Breast epithelium (tissue), 4 donors: Measurements from ENCODE around the gene LCAT. TPM values are rescaled to one million over a fixed set of nuclear protein-coding genes. Genes with fewer than 3 reads are reported as not detected.

ENCODE experiments used
- DNase-seq, 2 donors: peaks; one replicate each; pipeline ENCODE4 v3.0.0-alpha.2; 2019; ENCODE audit warnings: low spot score in 2 of 2
- H3K27ac ChIP-seq, 2 donors: fragments of 200-600 bp; sonication (generic) in 1 of 2; one replicate each; pipeline ENCODE4 v1.5.1; 2016 to 2019; ENCODE audit warnings: mild to moderate bottlenecking in 1 of 2
- H3K27me3 ChIP-seq, 2 donors: fragments of 200-600 bp; sonication (generic) in 1 of 2; one replicate each; pipeline versions ENCODE4 v1.5.1 to v1.6.0; 2017 to 2019; ENCODE audit warnings: control low read depth in 1 of 2, mild to moderate bottlenecking in 1 of 2
- H3K36me3 ChIP-seq: fragments of 200-600 bp; one replicate; pipeline ENCODE4 v1.5.1; 2019
- H3K4me1 ChIP-seq, 2 donors: fragments of 200-600 bp; sonication (generic); one replicate each; pipeline ENCODE4 v1.5.1; 2016 to 2019; ENCODE audit warnings: control low read depth in 1 of 2
- H3K4me3 ChIP-seq, 3 donors: fragments of 200-600 bp; sonication (generic); 1 replicate in 2 of 3; 2 replicates in 1 of 3; pipeline ENCODE4 v1.5.1; 2016 to 2019; ENCODE audit warnings: mild to moderate bottlenecking in 3 of 3, moderate library complexity in 2 of 3
- H3K9me3 ChIP-seq, 2 donors: fragments of 200-600 bp; sonication (generic) in 1 of 2; one replicate each; pipeline ENCODE4 v1.5.1; 2016 to 2019; ENCODE audit warnings: control low read depth in 1 of 2
- CTCF ChIP-seq, 3 donors: fragments of 450-650 bp; IDR thresholded peaks; one replicate each; pipeline ENCODE4 v1.5.1; 2016 to 2017; ENCODE audit warnings: antibody characterized with exemption in 3 of 3, mild to moderate bottlenecking in 3 of 3, moderate library complexity in 3 of 3
- POLR2A ChIP-seq: fragments of 450-650 bp; IDR thresholded peaks from one replicate; pipeline ENCODE4 v1.6.1; 2016; ENCODE audit warnings: antibody characterized with exemption, mild to moderate bottlenecking, moderate library complexity
- POLR2AphosphoS5 ChIP-seq, 3 donors: sonication (generic); formaldehyde crosslinking; IDR thresholded peaks; one replicate each; pipeline ENCODE4 v1.6.1; 2017; ENCODE audit warnings: antibody characterized with exemption in 3 of 3
- intact Hi-C: fragments of 100-400 bp; cut with DNase I; formaldehyde crosslinking; loops from one replicate; pipeline ENCODE4 v1.15.1; 2023; ENCODE audit warnings: low total_unique reads
- total RNA-seq, 3 donors: library from RNA; depleted of rRNA; stranded (reverse); fragments of >200 nt; gene quantifications; one replicate each; pipeline ENCODE4 v1.1.0, GENCODE V29; 2016

The LCAT gene
- total RNA-seq, 3 donors from 2014 or later, result 11.8 to 18.6 (median 15.4) TPM

DNA sequence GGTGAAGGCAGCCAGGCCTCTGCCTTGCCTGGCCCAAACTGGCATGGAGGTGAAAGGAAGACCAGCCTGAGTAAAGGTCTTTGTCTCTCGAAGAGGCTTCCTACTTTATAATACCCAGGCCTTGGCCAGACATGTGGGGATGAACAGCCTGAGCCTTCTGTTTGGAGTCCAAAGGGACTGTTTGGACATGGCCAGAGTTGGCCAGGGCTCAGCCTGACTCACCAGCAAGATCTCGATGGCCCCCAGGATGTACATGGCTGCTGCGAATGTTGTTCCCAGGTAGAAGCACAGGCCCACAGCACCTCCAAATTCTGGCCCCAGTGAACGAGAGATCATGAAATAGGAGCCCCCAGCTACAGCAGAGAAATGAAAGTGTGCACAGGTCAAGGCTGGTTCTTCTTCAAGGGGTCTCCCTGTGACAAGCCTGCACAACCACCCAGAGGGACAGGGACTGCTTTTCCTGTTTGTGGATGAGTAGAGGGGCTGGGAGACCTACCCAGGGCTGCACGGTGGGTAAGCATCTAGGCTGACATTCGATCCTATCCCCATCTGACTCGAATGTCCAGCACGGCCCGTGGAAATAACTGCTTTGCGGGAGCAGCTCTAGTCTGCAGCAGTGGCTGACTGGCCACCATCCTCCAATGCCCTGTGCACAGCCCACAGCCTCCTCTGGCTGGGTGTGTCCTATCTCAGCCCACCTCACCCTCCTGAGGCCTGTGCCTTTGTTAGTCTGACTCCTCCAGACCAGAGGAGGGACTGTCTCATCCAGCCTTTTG, 10.7 kb upstream of the LCAT start:
- TF ChIP-seq POLR2A (no peak), CTCF (IDR thresholded peaks at IDR 0.05) (no peak), POLR2AphosphoS5 (IDR thresholded peaks at IDR 0.05) (no peak)
- peak overlapping the region in 1 of 2 donors; percentile 19 for H3K27ac ChIP-seq
- intact Hi-C loops, result no loop called here
- peaks cover 0 to 3% of the 10 kb centered on the region in 2 donors for H3K4me1 ChIP-seq
- no peaks in the 10 kb centered on the region for H3K9me3 ChIP-seq
- DNase-seq, result no peak
- H3K27me3 ChIP-seq, result no peaks in the 10 kb centered on the region
- no peaks in the 10 kb centered on the region for H3K36me3 ChIP-seq
- no peak overlapping the region for H3K4me3 ChIP-seq

DNA sequence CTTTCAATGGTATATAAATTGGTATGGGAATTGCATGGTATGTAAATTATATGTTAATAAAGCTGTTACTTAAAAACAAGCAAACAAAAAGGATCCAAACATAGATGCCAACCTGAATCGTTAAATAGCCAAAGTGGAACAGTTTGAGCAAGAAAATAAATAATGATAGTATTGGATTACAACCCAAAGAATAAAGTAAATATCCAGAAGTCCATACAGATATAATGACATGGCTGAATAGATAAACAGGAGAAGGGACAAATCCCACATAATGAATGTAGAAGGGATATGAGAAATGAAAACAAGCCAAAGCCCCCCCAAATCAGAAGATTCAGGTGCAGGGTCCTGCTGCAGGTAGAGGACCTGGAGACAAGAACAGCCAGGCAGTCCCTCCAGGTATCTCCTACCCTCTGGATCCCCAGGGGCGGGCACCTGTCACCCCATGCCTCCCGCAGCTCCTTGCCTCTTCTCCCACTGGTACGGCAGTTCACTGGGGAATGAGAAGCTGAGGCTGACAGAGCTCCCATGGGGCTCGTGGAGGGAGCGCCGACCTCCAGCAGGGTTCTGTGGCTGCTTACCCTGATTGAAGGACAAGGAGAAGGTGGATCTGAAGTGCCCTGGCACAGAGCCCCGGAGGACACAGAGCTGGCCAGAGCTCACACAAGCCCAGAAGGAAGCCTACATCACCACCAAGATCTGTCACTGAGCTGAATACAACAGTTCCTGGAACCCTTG, 9.9 kb upstream of the LCAT start:
- no peaks in the 10 kb centered on the region for H3K9me3 ChIP-seq
- no peaks in the 10 kb centered on the region for H3K36me3 ChIP-seq
- no peaks in the 10 kb centered on the region for H3K27me3 ChIP-seq
- peak overlapping the region in 1 of 2 donors; percentile 19 for H3K27ac ChIP-seq
- no peaks in the 10 kb centered on the region for H3K4me1 ChIP-seq
- intact Hi-C loops, result no loop called here
- no peak for DNase-seq
- no peak overlapping the region for H3K4me3 ChIP-seq
- TF ChIP-seq POLR2A (no peak), POLR2AphosphoS5 (IDR thresholded peaks at IDR 0.05) (no peak), CTCF (IDR thresholded peaks at IDR 0.05) (no peak)

GRCh38 chr16:67951485-67951884, 7.6 kb upstream of the LCAT start:
- Histone ChIP-seq H3K4me3 (no peak overlapping the region), H3K36me3 (no peaks in the 10 kb centered on the region), H3K9me3 (no peaks in the 10 kb centered on the region), H3K27ac (peak overlapping the region; percentile 17 to 53), H3K27me3 (no peaks in the 10 kb centered on the region), H3K4me1 (no peaks in the 10 kb centered on the region)
- intact Hi-C loops, result no loop called here
- TF ChIP-seq POLR2A (no peak), POLR2AphosphoS5 (IDR thresholded peaks at IDR 0.05) (no peak), CTCF (IDR thresholded peaks at IDR 0.05) (no peak)
- DNase-seq, result no peak

GRCh38 chr16:67950335-67950843, 6.5 kb upstream of the LCAT start:
- intact Hi-C loops, result no loop called here
- Histone ChIP-seq H3K9me3 (no peaks in the 10 kb centered on the region), H3K4me1 (no peaks in the 10 kb centered on the region), H3K36me3 (no peaks in the 10 kb centered on the region), H3K4me3 (no peak overlapping the region), H3K27ac (no peak overlapping the region), H3K27me3 (no peaks in the 10 kb centered on the region)
- no peak for DNase-seq
- TF ChIP-seq POLR2AphosphoS5 (IDR thresholded peaks at IDR 0.05) (no peak), CTCF (IDR thresholded peaks at IDR 0.05) (no peak), POLR2A (no peak)

GRCh38 chr16:67949645-67950044, 5.7 kb upstream of the LCAT start:
- DNase-seq, result no peak

More at GRCh38 chr16:67949645-67950044, 5.7 kb upstream of the LCAT start:
- intact Hi-C loops, result no loop called here
- TF ChIP-seq CTCF (IDR thresholded peaks at IDR 0.05), result no peak
- no peak for TF ChIP-seq POLR2AphosphoS5 (IDR thresholded peaks at IDR 0.05)
- Histone ChIP-seq H3K27me3 (no peaks in the 10 kb centered on the region), H3K4me3 (no peak overlapping the region), H3K9me3 (no peaks in the 10 kb centered on the region), H3K36me3 (no peaks in the 10 kb centered on the region), H3K4me1 (peaks cover 0 to 1% of the 10 kb centered on the region in 2 donors), H3K27ac (no peak overlapping the region)
